CD4-positive, alpha-beta T cell (primary cell): Measurements from ENCODE around the gene WNT9A. TPM values are rescaled to one million over a fixed set of nuclear protein-coding genes. Genes with fewer than 3 reads are reported as not detected.
"Not testable (repeated sequence)": the region's sequence is repeated elsewhere in the genome, so short reads cannot be mapped to it uniquely, and the experiment has no call there.

Source experiments
- ATAC-seq: fragments of 200-7000 bp; cut with Tn5 transposase; one replicate; pipeline ENCODE4 v1.10.0; 2022; ENCODE audit warnings: mild to moderate bottlenecking; ENCODE audit not compliant: poor library complexity
- CTCF ChIA-PET: fragments of 350-600 bp; sonication (Branson Sonifier 250); formaldehyde crosslinking; loops from one replicate; lab custom pipeline; 2021; ENCODE audit warnings: antibody characterized with exemption, inconsistent platforms; lab: Charles Lee
- POLR2A ChIA-PET: fragments of 350-600 bp; sonication (Branson Sonifier 250); formaldehyde crosslinking; loops from one replicate; lab custom pipeline; 2021; ENCODE audit warnings: antibody characterized with exemption, inconsistent platforms; lab: Charles Lee
- DNase-seq, 14 experiments: peaks; one replicate each; pipeline ENCODE4 v3.0.0-alpha.2; 2013 to 2020; ENCODE audit warnings: mixed read lengths in 2 of 14
- H3K27ac ChIP-seq, 2 donors: one replicate each; pipeline versions ENCODE4 v1.5.1 to v1.7.0; 2013; ENCODE audit warnings: low read length in 2 of 2, low read depth in 1 of 2, mild to moderate bottlenecking in 1 of 2
- H3K27me3 ChIP-seq, 2 experiments: 1 replicate in 1 of 2; 2 replicates in 1 of 2; pipeline versions ENCODE4 v1.6.1 to v1.7.0; 2013; ENCODE audit warnings: low read length in 2 of 2, control low read depth in 1 of 2, mild to moderate bottlenecking in 1 of 2, moderate library complexity in 1 of 2; ENCODE audit not compliant: insufficient read depth in 2 of 2, control insufficient read depth in 1 of 2
- H3K36me3 ChIP-seq: one replicate; pipeline ENCODE4 v1.6.1; 2013; ENCODE audit warnings: low read length, control low read depth; ENCODE audit not compliant: insufficient read depth
- H3K4me1 ChIP-seq: one replicate; pipeline ENCODE4 v1.6.1; 2013; ENCODE audit warnings: low read length, control low read depth; ENCODE audit not compliant: insufficient read depth
- H3K4me3 ChIP-seq: one replicate; pipeline ENCODE4 v1.5.1; 2013; ENCODE audit warnings: mild to moderate bottlenecking, low read length, moderate library complexity
- H3K9me3 ChIP-seq, 2 experiments: 1 replicate in 1 of 2; 2 replicates in 1 of 2; pipeline versions ENCODE4 v1.6.1 to v1.7.0; 2013; ENCODE audit warnings: low read length in 2 of 2, mild to moderate bottlenecking in 2 of 2, control low read depth in 1 of 2, moderate library complexity in 1 of 2; ENCODE audit not compliant: control insufficient read depth in 1 of 2, insufficient read depth in 1 of 2
- H3K27ac Mint-ChIP-seq: one replicate; pipeline ENCODE4 v1.8.0; 2020; ENCODE audit warnings: mixed read lengths
- H3K27me3 Mint-ChIP-seq: one replicate; pipeline ENCODE4 v1.8.0; 2021; ENCODE audit warnings: mixed read lengths
- H3K36me3 Mint-ChIP-seq: one replicate; pipeline ENCODE4 v1.8.0; 2021; ENCODE audit warnings: low read depth, mixed read lengths
- H3K4me1 Mint-ChIP-seq: one replicate; pipeline ENCODE4 v1.8.0; 2021; ENCODE audit warnings: low read depth, mixed read lengths
- H3K4me3 Mint-ChIP-seq: one replicate; pipeline ENCODE4 v1.8.0; 2020; ENCODE audit warnings: mild to moderate bottlenecking, mixed read lengths
- H3K9me3 Mint-ChIP-seq: one replicate; pipeline ENCODE4 v1.8.0; 2020; ENCODE audit warnings: mixed read lengths
- CTCF ChIP-seq: fragments of 200-600 bp; IDR thresholded peaks from one replicate; pipeline ENCODE4 v1.8.0; 2022; ENCODE audit warnings: antibody characterized with exemption, mild to moderate bottlenecking
- intact Hi-C, 2 experiments: fragments of 100-400 bp; cut with DNase I in 1 of 2; cut with micrococcal nuclease in 1 of 2; formaldehyde crosslinking; loops; one replicate each; pipeline versions ENCODE4 v1.15.1 to v1.9.0; 2023 to 2025; cut with DNase I, micrococcal nuclease
- total RNA-seq, 174 experiments: library from RNA in 2 of 174; stranded (reverse) in 2 of 174; gene quantifications; one replicate each; pipeline ENCODE4 v1.2.3 and lab custom pipeline; 2021 to 2026

The WNT9A gene
- total RNA-seq, 2 experiments from 2014 or later, result not detected

- H3K36me3 ChIP-seq, H3K27me3 ChIP-seq, H3K9me3 ChIP-seq, CTCF ChIA-PET, H3K4me1 Mint-ChIP-seq, H3K4me3 ChIP-seq, intact Hi-C loops, H3K27me3 Mint-ChIP-seq, ATAC-seq, POLR2A ChIA-PET, H3K9me3 Mint-ChIP-seq, DNase-seq, H3K27ac ChIP-seq, H3K4me1 ChIP-seq, H3K36me3 Mint-ChIP-seq, H3K27ac Mint-ChIP-seq, H3K4me3 Mint-ChIP-seq: not testable (repeated sequence)
- peak; percentile 8 for TF ChIP-seq CTCF
Observed at GRCh38 chr1:227967815-227968214, 20.1 kb upstream of the WNT9A start.

- H3K36me3 ChIP-seq, ATAC-seq, H3K4me1 ChIP-seq, H3K4me1 Mint-ChIP-seq, DNase-seq, H3K27ac ChIP-seq, CTCF ChIA-PET, H3K36me3 Mint-ChIP-seq, H3K9me3 ChIP-seq, H3K27ac Mint-ChIP-seq, H3K9me3 Mint-ChIP-seq, intact Hi-C loops, H3K4me3 Mint-ChIP-seq, H3K27me3 ChIP-seq, H3K4me3 ChIP-seq, POLR2A ChIA-PET, H3K27me3 Mint-ChIP-seq: not testable (repeated sequence)
Observed at GRCh38 chr1:227966733-227967132, 19.0 kb upstream of the WNT9A start.

GRCh38 chr1:227961651-227962466 is 14.1 kb upstream of the WNT9A start:
- no peaks in the 10 kb centered on the region for H3K9me3 Mint-ChIP-seq
- ChIA-PET CTCF (no interaction called here), POLR2A (no interaction called here)
- intact Hi-C loops, result no loop called here
- no peak overlapping the region for H3K27ac Mint-ChIP-seq
- TF ChIP-seq CTCF, result no peak
- no peaks in the 10 kb centered on the region for H3K36me3 ChIP-seq
- H3K4me3 Mint-ChIP-seq, result no peak overlapping the region
- no peaks in the 10 kb centered on the region for H3K36me3 Mint-ChIP-seq
- H3K9me3 ChIP-seq, result no peaks in the 10 kb centered on the region
- no peak for ATAC-seq
- peaks cover 38% of the 10 kb centered on the region for H3K27me3 Mint-ChIP-seq
- H3K4me1 ChIP-seq, result no peaks in the 10 kb centered on the region
- H3K4me1 Mint-ChIP-seq, result no peaks in the 10 kb centered on the region
- peaks cover 11% of the 10 kb centered on the region in 2 experiments for H3K27me3 ChIP-seq
- peak in 1 of 14 experiments; percentile 1 for DNase-seq
- no peak overlapping the region for H3K4me3 ChIP-seq
- H3K27ac ChIP-seq, result no peak overlapping the region
